Globus pallidus (tissue), 1 donor: Measurements from ENCODE around the gene RAI1.
A peak's percentile ranks its signal among the peaks of the same experiment; 100 is the strongest.

Experiments used
- DNase-seq: peaks from one replicate; pipeline ENCODE4 v3.0.0-alpha.2; 2015; ENCODE audit warnings: low spot score

Gene RAI1

GRCh38 chr17:17719199-17719940, 38.1 kb downstream of the RAI1 start:
- no peak for DNase-seq

GRCh38 chr17:17719966-17720543, 38.8 kb downstream of the RAI1 start:
- DNase-seq: no peak

- no peak for DNase-seq
Measured at GRCh38 chr17:17721140-17721668, 39.9 kb downstream of the RAI1 start.

GRCh38 chr17:17722081-17722905, 41.0 kb downstream of the RAI1 start:
- peak; percentile 31 for DNase-seq

GRCh38 chr17:17722906-17723353, 41.7 kb downstream of the RAI1 start:
- DNase-seq: no peak

- no peak for DNase-seq
Measured at GRCh38 chr17:17723354-17724261, 42.4 kb downstream of the RAI1 start.

GRCh38 chr17:17724307-17725010, 43.2 kb downstream of the RAI1 start:
- DNase-seq: no peak

- no peak for DNase-seq
Measured at GRCh38 chr17:17725011-17725751, 43.9 kb downstream of the RAI1 start.

GRCh38 chr17:17725752-17726457, 44.6 kb downstream of the RAI1 start:
- DNase-seq: no peak

- no peak for DNase-seq
Measured at GRCh38 chr17:17726458-17727060, 45.3 kb downstream of the RAI1 start.

GRCh38 chr17:17727111-17727659, 45.9 kb downstream of the RAI1 start:
- no peak for DNase-seq

GRCh38 chr17:17728146-17728545, 46.9 kb downstream of the RAI1 start:
- DNase-seq: no peak

- DNase-seq: no peak
Measured at GRCh38 chr17:17728550-17729251, 47.4 kb downstream of the RAI1 start.

- no peak for DNase-seq
Measured at GRCh38 chr17:17729620-17730249, 48.5 kb downstream of the RAI1 start.

- no peak for DNase-seq
Measured at GRCh38 chr17:17730250-17730935, 49.1 kb downstream of the RAI1 start.

GRCh38 chr17:17732444-17732843, 51.2 kb downstream of the RAI1 start:
- DNase-seq: no peak
